K562 (cell line): ENCODE measurements around the gene GPRIN3. TPM values are rescaled to one million over a fixed set of nuclear protein-coding genes. Genes with fewer than 3 reads are reported as not detected.
A peak's percentile ranks its signal among the peaks of the same experiment; 100 is the strongest.

ENCODE experiments used
- ADNP ChIP-seq: fragments of 200-800 bp; sonication (Bioruptor generic); IDR thresholded peaks from 2 replicates; pipeline ENCODE4 v1.6.1; 2016; ENCODE audit warnings: missing genetic modification characterization, missing compliant biosample characterization
- BRCA1 ChIP-seq, 2 experiments: fragments of 450-650 bp in 1 of 2; sonication (generic) in 1 of 2; formaldehyde crosslinking in 1 of 2; IDR thresholded peaks; 2 replicates each; pipeline versions ENCODE4 v1.5.0 to v1.6.1; 2017 to 2020; ENCODE audit warnings: mild to moderate bottlenecking in 1 of 2, missing genetic modification reagents in 1 of 2
- BRD9 ChIP-seq: fragments of 450-650 bp; IDR thresholded peaks from 2 replicates; pipeline ENCODE4 v1.6.1; 2018; ENCODE audit warnings: low read depth; ENCODE audit not compliant: partially characterized antibody
- CBFA2T3 ChIP-seq: fragments of 450-650 bp; IDR thresholded peaks from 2 replicates; pipeline ENCODE4 v1.6.1; 2017
- E4F1 ChIP-seq: fragments of 250-450 bp; sonication (Bioruptor Pico); IDR thresholded peaks from 2 replicates; pipeline ENCODE4 v1.5.0; 2021; ENCODE audit warnings: mild to moderate bottlenecking, borderline replicate concordance
- ELK3 ChIP-seq: fragments of 450-650 bp; formaldehyde crosslinking; IDR thresholded peaks from 2 replicates; pipeline ENCODE4 v1.4.0; 2020; ENCODE audit warnings: mild to moderate bottlenecking
- EP400 ChIP-seq: fragments of 450-650 bp; IDR thresholded peaks from 2 replicates; pipeline ENCODE4 v1.6.1; 2017; ENCODE audit warnings: antibody characterized with exemption, mild to moderate bottlenecking, moderate library complexity
- NFIC ChIP-seq: fragments of 450-650 bp; IDR thresholded peaks from 2 replicates; pipeline ENCODE4 v1.6.1; 2017; ENCODE audit warnings: mild to moderate bottlenecking, inconsistent platforms
- POLR2AphosphoS5 ChIP-seq: IDR thresholded peaks from 2 replicates; pipeline ENCODE4 v1.6.1; 2011; ENCODE audit warnings: mild to moderate bottlenecking, low read depth, low read length, moderate library complexity; ENCODE audit not compliant: control insufficient read depth, insufficient read depth
- SIN3B ChIP-seq: fragments of 450-650 bp; IDR thresholded peaks from 2 replicates; pipeline ENCODE4 v1.6.1; 2017; ENCODE audit warnings: low read depth, mild to moderate bottlenecking, moderate library complexity
- TCF3 ChIP-seq: sonication (generic); formaldehyde crosslinking; IDR thresholded peaks from 2 replicates; pipeline ENCODE4 v1.4.0; 2020; ENCODE audit warnings: mild to moderate bottlenecking, missing genetic modification reagents
- TEAD4 ChIP-seq, 2 experiments: sonication (generic) in 1 of 2; formaldehyde crosslinking in 1 of 2; IDR thresholded peaks; 2 replicates each; pipeline versions ENCODE4 v1.6.1 to v1.8.0; 2012 to 2022; ENCODE audit warnings: borderline replicate concordance in 1 of 2, inconsistent platforms in 1 of 2, low read length in 1 of 2, mild to moderate bottlenecking in 1 of 2, missing genetic modification reagents in 1 of 2
- THRAP3 ChIP-seq: fragments of 450-650 bp; IDR thresholded peaks from 2 replicates; pipeline ENCODE4 v1.6.1; 2016; ENCODE audit warnings: mild to moderate bottlenecking, inconsistent platforms, borderline replicate concordance
- VEZF1 ChIP-seq: fragments of 200-800 bp; sonication (Bioruptor generic); IDR thresholded peaks from 2 replicates; pipeline ENCODE4 v1.6.1; 2017; ENCODE audit warnings: missing genetic modification characterization, missing compliant biosample characterization
- ZNF140 ChIP-seq: fragments of 250-450 bp; sonication (Bioruptor Pico); IDR thresholded peaks from 2 replicates; pipeline ENCODE4 v1.8.0; 2021; ENCODE audit warnings: moderate library complexity, mild to moderate bottlenecking, inconsistent platforms
- polyA plus RNA-seq, 8 experiments: library from polyadenylated mRNA; depleted of rRNA in 4 of 8; stranded (reverse) in 5 of 8; unstranded in 3 of 8; fragments of >200 nt; fragmentation: Nextera tagmentation in 2 of 8; fragmentation: Illumina TruSeq in 1 of 8; extraction: Ambion mirVana in 2 of 8; extraction: Trizol in 1 of 8; gene quantifications; 2 replicates each; pipeline versions ENCODE4 v1.2.1 to v1.2.3, GENCODE V29; 2011 to 2014; ENCODE audit warnings: inconsistent platforms in 1 of 8, missing spikeins in 1 of 8
- total RNA-seq, 7 experiments: library from RNA; depleted of rRNA in 6 of 7; stranded (reverse); fragments of >200 nt in 6 of 7; fragmentation: Illumina TruSeq in 2 of 7; extraction: Trizol in 2 of 7; gene quantifications; 2 replicates each; pipeline versions ENCODE4 v1.2.1 to v1.2.3, GENCODE V29; 2011 to 2021; ENCODE audit warnings: low replicate concordance in 1 of 7
- TF ChIP-seq, protein P1 (sequence below): fragments of 150-350 bp; IDR thresholded peaks from 2 replicates; pipeline ENCODE4 v1.6.1; 2014; ENCODE audit warnings: low read depth, mild to moderate bottlenecking, low read length, borderline replicate concordance
- TF ChIP-seq, protein P2 (sequence below), 3 experiments: fragments of 200-800 bp in 1 of 3; sonication (Bioruptor generic) in 1 of 3; sonication (generic) in 1 of 3; formaldehyde crosslinking in 1 of 3; IDR thresholded peaks; 2 replicates each; pipeline versions ENCODE4 v1.6.1 to v1.8.0; 2016 to 2022; ENCODE audit warnings: mild to moderate bottlenecking in 2 of 3, missing compliant biosample characterization in 2 of 3, missing genetic modification characterization in 2 of 3, missing genetic modification reagents in 1 of 3

GPRIN3 gene
- total and polyA plus RNA-seq, 9 of the 15 experiments (the other 6 are each of a cell fraction or from before 2014, with no cell fraction given) = 0.02 TPM; not detected in 8

- TF ChIP-seq ELK3 (CRISPR knock-in tag) (no peak), POLR2AphosphoS5 (no peak), TCF3 (CRISPR knock-in tag) (peak; percentile 22; the same call in 1 of the 2 replicates), SIN3B (no peak), ZNF140 (CRISPR knock-in tag) (no peak), EP400 (no peak), NFIC (no peak), E4F1 (CRISPR knock-in tag) (no peak), BRCA1 (IDR thresholded peaks at IDR 0.05) (no peak), BRCA1 (CRISPR knock-in tag; IDR thresholded peaks at IDR 0.05) (no peak), ADNP (tag) (no peak), CBFA2T3 (peak; percentile 62), THRAP3 (no peak), BRD9 (no peak), TEAD4 (IDR thresholded peaks at IDR 0.05; ENCODE audit: low read length) (0 out of 2 replicates have a peak, but pooled peaks have one; percentile 21), TEAD4 (CRISPR knock-in tag; IDR thresholded peaks at IDR 0.05; ENCODE audit: borderline replicate concordance) (no peak), VEZF1 (CRISPR knock-in tag) (no peak)
- TF ChIP-seq, protein P1, sequence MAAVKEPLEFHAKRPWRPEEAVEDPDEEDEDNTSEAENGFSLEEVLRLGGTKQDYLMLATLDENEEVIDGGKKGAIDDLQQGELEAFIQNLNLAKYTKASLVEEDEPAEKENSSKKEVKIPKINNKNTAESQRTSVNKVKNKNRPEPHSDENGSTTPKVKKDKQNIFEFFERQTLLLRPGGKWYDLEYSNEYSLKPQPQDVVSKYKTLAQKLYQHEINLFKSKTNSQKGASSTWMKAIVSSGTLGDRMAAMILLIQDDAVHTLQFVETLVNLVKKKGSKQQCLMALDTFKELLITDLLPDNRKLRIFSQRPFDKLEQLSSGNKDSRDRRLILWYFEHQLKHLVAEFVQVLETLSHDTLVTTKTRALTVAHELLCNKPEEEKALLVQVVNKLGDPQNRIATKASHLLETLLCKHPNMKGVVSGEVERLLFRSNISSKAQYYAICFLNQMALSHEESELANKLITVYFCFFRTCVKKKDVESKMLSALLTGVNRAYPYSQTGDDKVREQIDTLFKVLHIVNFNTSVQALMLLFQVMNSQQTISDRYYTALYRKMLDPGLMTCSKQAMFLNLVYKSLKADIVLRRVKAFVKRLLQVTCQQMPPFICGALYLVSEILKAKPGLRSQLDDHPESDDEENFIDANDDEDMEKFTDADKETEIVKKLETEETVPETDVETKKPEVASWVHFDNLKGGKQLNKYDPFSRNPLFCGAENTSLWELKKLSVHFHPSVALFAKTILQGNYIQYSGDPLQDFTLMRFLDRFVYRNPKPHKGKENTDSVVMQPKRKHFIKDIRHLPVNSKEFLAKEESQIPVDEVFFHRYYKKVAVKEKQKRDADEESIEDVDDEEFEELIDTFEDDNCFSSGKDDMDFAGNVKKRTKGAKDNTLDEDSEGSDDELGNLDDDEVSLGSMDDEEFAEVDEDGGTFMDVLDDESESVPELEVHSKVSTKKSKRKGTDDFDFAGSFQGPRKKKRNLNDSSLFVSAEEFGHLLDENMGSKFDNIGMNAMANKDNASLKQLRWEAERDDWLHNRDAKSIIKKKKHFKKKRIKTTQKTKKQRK = no peak
- TF ChIP-seq, protein P2, sequence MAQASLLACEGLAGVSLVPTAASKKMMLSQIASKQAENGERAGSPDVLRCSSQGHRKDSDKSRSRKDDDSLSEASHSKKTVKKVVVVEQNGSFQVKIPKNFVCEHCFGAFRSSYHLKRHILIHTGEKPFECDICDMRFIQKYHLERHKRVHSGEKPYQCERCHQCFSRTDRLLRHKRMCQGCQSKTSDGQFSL (CRISPR knock-in tag; IDR thresholded peaks at IDR 0.05) = no peak
- TF ChIP-seq, protein P2 (tag; IDR thresholded peaks at IDR 0.05) = no peak
Measured at GRCh38 chr4:89299153-89299791, 8.3 kb downstream of the GPRIN3 start (continued).
